DMS 273 (cell line): ENCODE data around the gene EPM2AIP1.
"Not testable (repeated sequence)": the region's sequence is repeated elsewhere in the genome, so short reads cannot be mapped to it uniquely, and the experiment has no call there.

ENCODE experiments used
- DNase-seq: peaks from one replicate; lab custom pipeline; 2025; ENCODE audit not compliant: unreplicated experiment; lab: John Stamatoyannopoulos, UW

Gene EPM2AIP1

GRCh38 chr3:36954452-36955134, 38.3 kb downstream of the EPM2AIP1 start:
- no peak for DNase-seq

- DNase-seq = not testable (repeated sequence)
These were observed 45.1 kb downstream of the EPM2AIP1 start for GRCh38 chr3:36947814-36948213.

GRCh38 chr3:36945333-36945980, 47.5 kb downstream of the EPM2AIP1 start:
- DNase-seq = no peak

- peak; percentile 67 for DNase-seq
These were observed 48.2 kb downstream of the EPM2AIP1 start, which contains the start of gene TRANK1 for GRCh38 chr3:36944641-36945270. TRANK1 (minus strand) TSS chr3:36945054; CDS start chr3:36944809, 245 bp downstream.

- DNase-seq = peak; percentile 79
These were observed 48.8 kb downstream of the EPM2AIP1 start for GRCh38 chr3:36944012-36944640.

- DNase-seq = peak; percentile 47
These were observed 49.3 kb downstream of the EPM2AIP1 start for GRCh38 chr3:36943601-36944000.

- no peak for DNase-seq
These were observed 50.2 kb downstream of the EPM2AIP1 start for GRCh38 chr3:36942638-36943248.

GRCh38 chr3:36941658-36942057, 51.3 kb downstream of the EPM2AIP1 start:
- no peak for DNase-seq

- no peak for DNase-seq
These were observed 51.8 kb downstream of the EPM2AIP1 start for GRCh38 chr3:36941162-36941561.

- no peak for DNase-seq
These were observed 55.4 kb downstream of the EPM2AIP1 start for GRCh38 chr3:36937492-36937891.
